HepG2 (cell line): ENCODE results near the gene TULP4. TPM values are rescaled to one million over a fixed set of nuclear protein-coding genes. Genes with fewer than 3 reads are reported as not detected.
"Not testable (repeated sequence)": the region's sequence is repeated elsewhere in the genome, so short reads cannot be mapped to it uniquely, and the experiment has no call there.

Experiments used
- ATAC-seq: fragments of 200-7000 bp; cut with Tn5 transposase; 3 replicates; pipeline ENCODE4 v1.9.1; 2020; ENCODE audit warnings: mild to moderate bottlenecking, moderate library complexity
- BruUV-seq: library from RNA; stranded (reverse); fragments of 400-500 nt; replicated peaks from 2 replicates; lab custom pipeline; 2021; lab: Mats Ljungman, UMichigan
- CTCF ChIA-PET: fragments of 300-600 bp; formaldehyde crosslinking; extraction: SDS; loops from one replicate; lab custom pipeline; 2021; ENCODE audit warnings: low total read pairs, inconsistent platforms, low intra/inter-chr PET ratio; lab: Yijun Ruan, JAX
- POLR2A ChIA-PET: fragments of 350-600 bp; sonication (Branson Sonifier 250); formaldehyde crosslinking; loops from one replicate; lab custom pipeline; 2020; ENCODE audit warnings: antibody characterized with exemption, inconsistent platforms; lab: Yijun Ruan, JAX
- DNase-seq: peaks from one replicate; pipeline ENCODE4 v3.0.0-alpha.2; 2015; ENCODE audit warnings: low spot score
- FAIRE-seq: peaks from 3 replicates; lab custom pipeline; 2011; peaks lifted over from hg19 to GRCh38; lab: Jason Lieb, UNC
- H2AFZ ChIP-seq: one replicate; pipeline ENCODE4 v1.6.1; 2011; ENCODE audit warnings: low read length, inconsistent platforms
- H3K27ac ChIP-seq: fragments of 300-600 bp; 3 replicates; pipeline ENCODE4 v1.8.0; 2011; ENCODE audit warnings: mixed run types, mild to moderate bottlenecking, mixed read lengths, low read length, inconsistent platforms; ENCODE audit not compliant: insufficient read depth; ENCODE audit errors: extremely low read length
- H3K27me3 ChIP-seq, 2 experiments: fragments of 200-600 bp in 1 of 2; 2 replicates in 1 of 2; 3 replicates in 1 of 2; pipeline versions ENCODE4 v1.6.0 to v1.8.0; 2011; ENCODE audit warnings: low read length in 2 of 2, mild to moderate bottlenecking in 2 of 2, moderate library complexity in 2 of 2, inconsistent platforms in 1 of 2; ENCODE audit not compliant: insufficient read depth in 2 of 2, control insufficient read depth in 1 of 2
- H3K36me3 ChIP-seq, 2 experiments: fragments of 200-600 bp in 1 of 2; replicated peaks in 1 of 2; 2 replicates in 1 of 2; 3 replicates in 1 of 2; pipeline versions ENCODE4 v1.5.1 to v1.8.0; 2011; ENCODE audit warnings: low read length in 2 of 2, inconsistent platforms in 1 of 2; ENCODE audit not compliant: insufficient read depth in 2 of 2, control insufficient read depth in 1 of 2
- H3K4me1 ChIP-seq: 2 replicates; pipeline ENCODE4 v1.5.1; 2012; ENCODE audit warnings: low read length, inconsistent platforms; ENCODE audit not compliant: insufficient read depth
- H3K4me2 ChIP-seq: 2 replicates; pipeline ENCODE4 v1.6.0; 2011; ENCODE audit warnings: low read depth, low read length, inconsistent platforms
- H3K4me3 ChIP-seq, 3 experiments: fragments of 200-600 bp in 1 of 3; sonication (generic), shearing (Covaris generic) in 1 of 3; replicated peaks in 1 of 3; 2 replicates each; pipeline ENCODE4 v1.5.1; 2011 to 2016; ENCODE audit warnings: low read length in 3 of 3, inconsistent platforms in 2 of 3, low read depth in 2 of 3, mild to moderate bottlenecking in 2 of 3, control low read depth in 1 of 3, mixed read lengths in 1 of 3; ENCODE audit not compliant: insufficient read depth in 1 of 3
- H3K79me2 ChIP-seq: one replicate; pipeline ENCODE4 v1.6.1; 2011; ENCODE audit warnings: low read length, inconsistent platforms; ENCODE audit not compliant: insufficient read depth
- H3K9ac ChIP-seq: 2 replicates; pipeline ENCODE4 v1.6.0; 2011; ENCODE audit warnings: mild to moderate bottlenecking, low read depth, low read length, inconsistent platforms; ENCODE audit not compliant: insufficient read depth
- H3K9me3 ChIP-seq: 2 replicates; pipeline ENCODE4 v1.5.1; 2012; ENCODE audit warnings: mild to moderate bottlenecking, low read length
- H4K20me1 ChIP-seq: 2 replicates; pipeline ENCODE4 v1.6.0; 2011; ENCODE audit warnings: inconsistent platforms, mild to moderate bottlenecking, low read length, moderate library complexity; ENCODE audit not compliant: insufficient read depth
- ASH2L ChIP-seq: fragments of 300-600, 200-600 bp; sonication (generic); IDR thresholded peaks from 2 replicates; pipeline ENCODE4 v1.7.0; 2017; ENCODE audit warnings: low read depth, mild to moderate bottlenecking, moderate library complexity, mixed read lengths, low read length; ENCODE audit not compliant: insufficient read length
- BCL3 ChIP-seq: sonication (generic); formaldehyde crosslinking; IDR thresholded peaks from 2 replicates; pipeline ENCODE4 v1.5.1; 2020; ENCODE audit warnings: mild to moderate bottlenecking, missing genetic modification reagents, moderate library complexity
- CEBPB ChIP-seq: IDR thresholded peaks from 2 replicates; pipeline ENCODE4 v1.6.1; 2011; ENCODE audit warnings: low read depth, low read length, improper control_type of control experiment, borderline replicate concordance
- KLF16 ChIP-seq, 2 experiments: sonication (generic) in 1 of 2; formaldehyde crosslinking in 1 of 2; IDR thresholded peaks; 2 replicates each; pipeline versions ENCODE4 v1.6.1 to v1.8.0; 2016 to 2023; ENCODE audit warnings: missing genetic modification reagents in 2 of 2, missing compliant biosample characterization in 1 of 2
- MAFK ChIP-seq, 2 experiments: IDR thresholded peaks in 1 of 2; conservative IDR thresholded peaks in 1 of 2; 2 replicates each; pipeline ENCODE4 v1.6.1; 2011; ENCODE audit warnings: improper control_type of control experiment in 2 of 2, low read length in 2 of 2
- NFYC ChIP-seq: IDR thresholded peaks from 2 replicates; pipeline ENCODE4 v1.6.1; 2016; ENCODE audit warnings: missing genetic modification reagents, missing compliant biosample characterization
- NPAS2 ChIP-seq: sonication (generic); formaldehyde crosslinking; IDR thresholded peaks from 2 replicates; pipeline ENCODE4 v1.8.0; 2022; ENCODE audit warnings: mild to moderate bottlenecking, missing genetic modification reagents, borderline replicate concordance
- PATZ1 ChIP-seq: sonication (generic); formaldehyde crosslinking; IDR thresholded peaks from 2 replicates; pipeline ENCODE4 v1.4.0; 2020; ENCODE audit warnings: missing genetic modification reagents
- RXRB ChIP-seq: IDR thresholded peaks from 2 replicates; pipeline ENCODE4 v1.6.1; 2016; ENCODE audit warnings: borderline replicate concordance, missing genetic modification reagents, missing compliant biosample characterization
- SIX1 ChIP-seq: sonication (generic); formaldehyde crosslinking; IDR thresholded peaks from 2 replicates; pipeline ENCODE4 v1.4.0; 2020; ENCODE audit warnings: missing genetic modification reagents, borderline replicate concordance
- SP4 ChIP-seq: sonication (generic); formaldehyde crosslinking; IDR thresholded peaks from 2 replicates; pipeline ENCODE4 v1.8.1; 2023; ENCODE audit warnings: mild to moderate bottlenecking, missing genetic modification reagents
- SSRP1 ChIP-seq: IDR thresholded peaks from 2 replicates; pipeline ENCODE4 v1.6.1; 2016; ENCODE audit warnings: control low read depth
- ZNF263 ChIP-seq: sonication (generic); formaldehyde crosslinking; IDR thresholded peaks from 2 replicates; pipeline ENCODE4 v1.4.0; 2020; ENCODE audit warnings: missing genetic modification reagents
- ZNF574 ChIP-seq: sonication (generic); formaldehyde crosslinking; IDR thresholded peaks from 2 replicates; pipeline ENCODE4 v1.4.0; 2020; ENCODE audit warnings: missing genetic modification reagents
- ZNF772 ChIP-seq: sonication (generic); formaldehyde crosslinking; IDR thresholded peaks from 2 replicates; pipeline ENCODE4 v1.5.0; 2020; ENCODE audit warnings: mild to moderate bottlenecking, missing genetic modification reagents
- WGBS: methylation state at CpG from one replicate; pipeline ENCODE4 v1.1.6; 2017; ENCODE audit warnings: low lambda C conversion rate; 5-methylcytosine and 5-hydroxymethylcytosine counted together
- in situ Hi-C: cut with HindIII; loops from 2 replicates; pipeline ENCODE4 v1.10.0; 2017; ENCODE audit warnings: low pct_unique_long_range_greater_than_20kb; ENCODE audit not compliant: extremely low pct_ligation_motif_present
- intact Hi-C: fragments of 100-400 bp; cut with micrococcal nuclease; formaldehyde crosslinking; loops from one replicate; pipeline ENCODE4 v1.10.0; 2022; ENCODE audit not compliant: unreplicated experiment
- polyA plus RNA-seq, 8 experiments: library from polyadenylated mRNA; depleted of rRNA in 3 of 8; stranded (reverse) in 7 of 8; unstranded in 1 of 8; fragments of >200 nt; fragmentation: Illumina TruSeq in 4 of 8; extraction: Trizol in 4 of 8; gene quantifications; 2 replicates each; pipeline versions ENCODE4 v1.2.1 to v1.2.3, GENCODE V29; 2011 to 2016; ENCODE audit warnings: low read depth in 4 of 8, missing spikeins in 1 of 8, mixed read lengths in 1 of 8; ENCODE audit not compliant: insufficient read depth in 1 of 8
- total RNA-seq, 5 experiments: library from RNA; depleted of rRNA; stranded (reverse); fragments of >200 nt; fragmentation: Illumina TruSeq; extraction: Trizol; gene quantifications; 2 replicates each; pipeline ENCODE4 v1.2.3, GENCODE V29; 2016; ENCODE audit warnings: low read depth in 1 of 5

The TULP4 gene
- total and polyA plus RNA-seq, 2 of the 13 experiments (the other 11 are each of a cell fraction or from before 2014, with no cell fraction given), result 21.1 to 122 TPM

- no peak for TF ChIP-seq BCL3 (CRISPR knock-in tag)
- TF ChIP-seq ASH2L, result peak; percentile 41
- no peak for TF ChIP-seq MAFK (conservative IDR thresholded peaks at IDR 0.05 in 1 of 2, IDR thresholded peaks at IDR 0.05 in 1 of 2; ENCODE audit: low read length in 2 of 2)
- peak; percentile 47; the same call in 1 of the 2 replicates for TF ChIP-seq SP4 (CRISPR knock-in tag)
- no peak for TF ChIP-seq NPAS2 (CRISPR knock-in tag)
- TF ChIP-seq NFYC (CRISPR knock-in tag), result no peak
- TF ChIP-seq CEBPB, result peak; percentile 67; the same call in 1 of the 2 replicates
Measured at GRCh38 chr6:158338311-158339112, 26.2 kb downstream of the TULP4 start (continued).

- H3K9ac ChIP-seq, result 0 out of 2 replicates have a peak overlapping the region, but pooled peaks have one; percentile 30
- FAIRE-seq (peak; percentile 63), ATAC-seq (peak; percentile 74), DNase-seq (peak; percentile 87)
- peaks cover 61% of the 10 kb centered on the region for H3K79me2 ChIP-seq
- H2AFZ ChIP-seq, H3K36me3 ChIP-seq, H3K27me3 ChIP-seq, CTCF ChIA-PET, H3K9me3 ChIP-seq, in situ Hi-C loops, BruUV-seq: not testable (repeated sequence)
- peak overlapping the region in 1 of 3 experiments; percentile 13; a peak in 1 of 6 replicates for H3K4me3 ChIP-seq
- intact Hi-C loops, result loop anchor here (2.0 kb wide), 1 partner anchor 14 kb away; no protein-coding TSS in a partner anchor
- WGBS, result 22% methylated on average over 6 of the region's 10 CpGs
- POLR2A ChIA-PET, result interaction anchor here (0.8 to 2.5 kb wide), 3 partner anchors 16 to 108 kb away, joined by 3 to 16 read pairs (median 3); no protein-coding TSS in a partner anchor
- H3K4me2 ChIP-seq, result peak overlapping the region; percentile 59
- H3K4me1 ChIP-seq, result peaks cover 70% of the 10 kb centered on the region
- H3K27ac ChIP-seq, result peak overlapping the region; percentile 67
- peaks cover 10% of the 10 kb centered on the region for H4K20me1 ChIP-seq
- peak; percentile 55; the same call in 1 of the 2 replicates for TF ChIP-seq ZNF574
- TF ChIP-seq ZNF772 (CRISPR knock-in tag), result 0 out of 2 replicates have a peak, but pooled peaks have one; percentile 17
- TF ChIP-seq SSRP1, result peak; percentile 7; the same call in 1 of the 2 replicates
- TF ChIP-seq KLF16 (CRISPR knock-in tag; IDR thresholded peaks at IDR 0.05), result 0 out of 4 replicates have a peak, but pooled peaks of 1 of the 2 experiments have one; percentile 29
- TF ChIP-seq SIX1 (CRISPR knock-in tag), result peak; percentile 35; the same call in 1 of the 2 replicates
- TF ChIP-seq RXRB (CRISPR knock-in tag), result peak; percentile 77; the same call in 1 of the 2 replicates
- peak; percentile 39; the same call in 1 of the 2 replicates for TF ChIP-seq ZNF263 (CRISPR knock-in tag)
- peak; percentile 89 for TF ChIP-seq PATZ1
Measured at GRCh38 chr6:158339197-158339596, 26.9 kb downstream of the TULP4 start.
